HCT116 (cell line): ENCODE results near the gene FAM47B. TPM values are rescaled to one million over a fixed set of nuclear protein-coding genes. Genes with fewer than 3 reads are reported as not detected.

Experiments
- ATAC-seq: fragments of 200-7000 bp; cut with Tn5 transposase; 2 replicates; pipeline ENCODE4 v1.9.1; 2020; ENCODE audit warnings: mild to moderate bottlenecking, moderate library complexity
- BruUV-seq: library from RNA; stranded (reverse); fragments of 400-500 nt; replicated peaks from 2 replicates; lab custom pipeline; 2021; lab: Mats Ljungman, UMichigan
- CTCF ChIA-PET: fragments of 300-600 bp; sonication (Branson Sonifier 250); formaldehyde crosslinking; loops from one replicate; lab custom pipeline; 2021; ENCODE audit warnings: antibody characterized with exemption; lab: Charles Lee
- POLR2A ChIA-PET: fragments of 300-600, 350-600 bp; sonication (Branson Sonifier 250); formaldehyde crosslinking; loops from one replicate; lab custom pipeline; 2021; ENCODE audit warnings: antibody characterized with exemption; lab: Charles Lee
- RAD21 ChIA-PET, 2 experiments: fragments of 300-600 bp; sonication (Branson Sonifier 250); formaldehyde crosslinking; loops; one replicate each; lab custom pipeline; 2023; ENCODE audit warnings: low total read pairs in 2 of 2; ENCODE audit not compliant: uncharacterized antibody in 2 of 2, unreplicated experiment in 2 of 2, low non-redundant PET in 1 of 2; lab: Charles Lee
- DNase-seq: peaks from one replicate; pipeline ENCODE4 v3.0.0-alpha.2; 2010; ENCODE audit warnings: low read depth, low spot score
- H2AFZ ChIP-seq: fragments of 200-600 bp; shearing (Covaris generic), sonication (generic); 2 replicates; pipeline ENCODE4 v1.6.1; 2017; ENCODE audit warnings: low read depth, mixed run types, mixed read lengths, antibody characterized with exemption, low read length; ENCODE audit not compliant: poor library complexity, severe bottlenecking
- H3K27ac ChIP-seq: 2 replicates; pipeline ENCODE4 v1.5.1; 2012; ENCODE audit warnings: low read depth, low read length
- H3K27me3 ChIP-seq: fragments of 200-600 bp; sonication (generic); 2 replicates; pipeline ENCODE4 v1.6.1; 2016; ENCODE audit warnings: mixed run types, low read length, mixed read lengths; ENCODE audit not compliant: insufficient read depth
- H3K36me3 ChIP-seq, 2 experiments: fragments of 200-500 bp in 1 of 2; fragments of 200-600 bp in 1 of 2; sonication (Bioruptor generic) in 1 of 2; sonication (generic) in 1 of 2; 2 replicates each; pipeline versions ENCODE4 v1.5.1 to v1.6.1; 2014 to 2016; ENCODE audit warnings: low read length in 2 of 2, inconsistent platforms in 1 of 2, mixed read lengths in 1 of 2, mixed run types in 1 of 2; ENCODE audit not compliant: insufficient read depth in 2 of 2, control insufficient read depth in 1 of 2
- H3K4me1 ChIP-seq, 2 experiments: fragments of 200-600 bp in 1 of 2; sonication (generic) in 1 of 2; 2 replicates each; pipeline versions ENCODE4 v1.5.1 to v1.6.1; 2012 to 2017; ENCODE audit warnings: low read length in 2 of 2, inconsistent platforms in 1 of 2, mild to moderate bottlenecking in 1 of 2, mixed read lengths in 1 of 2, mixed run types in 1 of 2, moderate library complexity in 1 of 2; ENCODE audit not compliant: insufficient read depth in 2 of 2, control insufficient read depth in 1 of 2
- H3K4me2 ChIP-seq: fragments of 200-600 bp; sonication (generic); 2 replicates; pipeline ENCODE4 v1.6.1; 2017; ENCODE audit warnings: mixed run types, low read length, mixed read lengths
- H3K4me3 ChIP-seq, 2 experiments: fragments of 200-600 bp in 1 of 2; sonication (generic) in 1 of 2; replicated peaks in 1 of 2; 2 replicates each; pipeline ENCODE4 v1.5.1; 2011 to 2016; ENCODE audit warnings: low read length in 2 of 2, control low read depth in 1 of 2, low read depth in 1 of 2, mild to moderate bottlenecking in 1 of 2, mixed read lengths in 1 of 2, mixed run types in 1 of 2
- H3K79me2 ChIP-seq: fragments of 200-600 bp; sonication (generic); 2 replicates; pipeline ENCODE4 v1.6.1; 2017; ENCODE audit warnings: mild to moderate bottlenecking, mixed run types, low read length, moderate library complexity, mixed read lengths; ENCODE audit not compliant: insufficient read depth
- H3K9ac ChIP-seq: fragments of 200-600 bp; sonication (generic); 2 replicates; pipeline ENCODE4 v1.6.1; 2016; ENCODE audit warnings: low read length, mixed read lengths
- H3K9me2 ChIP-seq: fragments of 200-600 bp; sonication (generic), shearing (Covaris generic); 2 replicates; pipeline ENCODE4 v1.6.1; 2017; ENCODE audit warnings: mixed run types, mild to moderate bottlenecking, moderate library complexity; ENCODE audit not compliant: insufficient read depth
- H3K9me3 ChIP-seq, 2 experiments: fragments of 200-500 bp in 1 of 2; fragments of 200-600 bp in 1 of 2; sonication (Bioruptor generic) in 1 of 2; sonication (generic) in 1 of 2; 2 replicates each; pipeline ENCODE4 v1.6.1; 2014 to 2017; ENCODE audit warnings: low read length in 2 of 2, mixed read lengths in 2 of 2, inconsistent platforms in 1 of 2, low read depth in 1 of 2, mild to moderate bottlenecking in 1 of 2, mixed run types in 1 of 2, moderate library complexity in 1 of 2; ENCODE audit not compliant: control insufficient read depth in 1 of 2, insufficient read depth in 1 of 2
- H4K20me1 ChIP-seq: fragments of 200-600 bp; sonication (generic), shearing (Covaris generic); 2 replicates; pipeline ENCODE4 v1.6.1; 2017; ENCODE audit warnings: mixed run types, mild to moderate bottlenecking, moderate library complexity; ENCODE audit not compliant: insufficient read depth
- CBX3 ChIP-seq: IDR thresholded peaks from 2 replicates; pipeline ENCODE4 v1.6.1; 2012; ENCODE audit warnings: low read depth
- CEBPB ChIP-seq: IDR thresholded peaks from 2 replicates; pipeline ENCODE4 v1.6.1; 2012; ENCODE audit warnings: low read depth
- ELF1 ChIP-seq: IDR thresholded peaks from 2 replicates; pipeline ENCODE4 v1.6.1; 2012; ENCODE audit warnings: low read depth, borderline replicate concordance
- EZH2 ChIP-seq: fragments of 200-600 bp; sonication (generic); IDR thresholded peaks from 2 replicates; pipeline ENCODE4 v1.6.1; 2017; ENCODE audit warnings: antibody characterized with exemption, mixed run types
- EZH2phosphoT487 ChIP-seq: fragments of 200-600 bp; IDR thresholded peaks from 2 replicates; pipeline ENCODE4 v1.6.1; 2018; ENCODE audit warnings: antibody characterized with exemption, borderline replicate concordance
- FOSL1 ChIP-seq: IDR thresholded peaks from 2 replicates; pipeline ENCODE4 v1.6.1; 2012; ENCODE audit warnings: low read depth
- POLR2A ChIP-seq: IDR thresholded peaks from 2 replicates; pipeline ENCODE4 v1.7.0; 2011; ENCODE audit warnings: borderline replicate concordance; ENCODE audit not compliant: insufficient read depth, insufficient read length; ENCODE audit errors: extremely low read depth
- POLR2AphosphoS5 ChIP-seq: IDR thresholded peaks from 2 replicates; pipeline ENCODE4 v1.6.1; 2011; ENCODE audit warnings: mild to moderate bottlenecking, low read depth, low read length, moderate library complexity
- SRF ChIP-seq: IDR thresholded peaks from 2 replicates; pipeline ENCODE4 v1.6.1; 2012; ENCODE audit warnings: low read depth
- intact Hi-C: fragments of 100-400 bp; cut with micrococcal nuclease; formaldehyde crosslinking; loops from 2 replicates; pipeline ENCODE4 v1.10.0; 2022
- total RNA-seq: library from RNA; stranded (reverse); gene quantifications from one replicate; pipeline ENCODE4 v1.2.1, GENCODE V29; 2021; ENCODE audit not compliant: unreplicated experiment
- TF ChIP-seq, protein P1 (sequence below), 3 experiments: fragments of 200-600 bp in 1 of 3; sonication (generic) in 1 of 3; IDR thresholded peaks in 2 of 3; conservative IDR thresholded peaks in 1 of 3; 2 replicates each; pipeline ENCODE4 v1.5.1; 2012 to 2017; ENCODE audit warnings: low read depth in 2 of 3, low read length in 2 of 3, antibody characterized with exemption in 1 of 3, borderline replicate concordance in 1 of 3, control low read depth in 1 of 3, mild to moderate bottlenecking in 1 of 3, mixed read lengths in 1 of 3, mixed run types in 1 of 3, moderate library complexity in 1 of 3; ENCODE audit not compliant: insufficient read depth in 1 of 3
- TF ChIP-seq, protein P2 (sequence below): IDR thresholded peaks from 2 replicates; pipeline ENCODE4 v1.6.1; 2012

The FAM47B gene
- total RNA-seq, 1 experiment from 2014 or later = not detected

DNA sequence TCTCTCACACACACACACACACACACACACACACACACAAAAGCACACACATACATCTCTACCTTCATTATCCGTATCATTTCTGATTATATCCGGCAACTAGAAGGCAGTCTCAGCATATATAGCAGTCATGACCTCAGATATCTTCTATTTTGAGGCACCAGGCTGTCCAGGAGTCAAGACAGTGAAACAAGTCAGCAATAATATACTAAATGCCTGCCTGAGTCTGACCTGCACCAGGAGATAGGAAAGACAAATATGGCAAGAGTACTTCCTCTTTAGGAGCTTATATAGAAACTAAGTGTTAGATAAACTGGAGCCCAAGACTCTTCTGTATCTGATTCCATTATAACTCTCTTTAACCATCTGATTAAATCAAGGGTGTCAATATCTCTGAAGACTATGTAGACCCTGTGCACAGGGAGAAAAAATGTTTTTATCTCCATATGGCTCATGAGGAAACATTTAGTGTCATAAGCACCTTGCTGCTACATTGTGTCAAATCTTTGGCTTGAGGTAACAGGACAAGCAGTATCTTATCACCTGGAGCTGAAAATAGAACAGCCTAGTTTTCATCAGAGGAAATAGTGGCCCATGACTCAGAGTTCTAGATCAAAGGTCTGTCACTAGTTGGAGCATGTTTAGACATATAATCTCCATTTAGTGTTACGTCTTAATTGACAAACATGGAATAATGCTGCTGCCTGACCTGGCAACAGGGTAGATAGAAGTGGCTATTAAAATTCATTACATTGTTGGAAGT lies 27.0 kb upstream of the FAM47B start:
- Histone ChIP-seq H3K4me3 (no peak overlapping the region), H2AFZ (no peak overlapping the region), H3K4me2 (no peak overlapping the region), H3K36me3 (no peaks in the 10 kb centered on the region), H3K4me1 (no peaks in the 10 kb centered on the region), H3K79me2 (no peaks in the 10 kb centered on the region), H3K27me3 (no peaks in the 10 kb centered on the region), H3K27ac (no peak overlapping the region), H3K9me2 (no peaks in the 10 kb centered on the region), H3K9ac (no peak overlapping the region), H4K20me1 (no peaks in the 10 kb centered on the region), H3K9me3 (no peaks in the 10 kb centered on the region; a peak in 1 of 4 replicates)
- intact Hi-C loops = no loop called here
- ATAC-seq (no peak), DNase-seq (no peak)
- CTCF ChIA-PET = no interaction called here
- POLR2A ChIA-PET = no interaction called here
- RAD21 ChIA-PET = no interaction called here
- BruUV-seq = no TSS peak
- TF ChIP-seq, protein P1, sequence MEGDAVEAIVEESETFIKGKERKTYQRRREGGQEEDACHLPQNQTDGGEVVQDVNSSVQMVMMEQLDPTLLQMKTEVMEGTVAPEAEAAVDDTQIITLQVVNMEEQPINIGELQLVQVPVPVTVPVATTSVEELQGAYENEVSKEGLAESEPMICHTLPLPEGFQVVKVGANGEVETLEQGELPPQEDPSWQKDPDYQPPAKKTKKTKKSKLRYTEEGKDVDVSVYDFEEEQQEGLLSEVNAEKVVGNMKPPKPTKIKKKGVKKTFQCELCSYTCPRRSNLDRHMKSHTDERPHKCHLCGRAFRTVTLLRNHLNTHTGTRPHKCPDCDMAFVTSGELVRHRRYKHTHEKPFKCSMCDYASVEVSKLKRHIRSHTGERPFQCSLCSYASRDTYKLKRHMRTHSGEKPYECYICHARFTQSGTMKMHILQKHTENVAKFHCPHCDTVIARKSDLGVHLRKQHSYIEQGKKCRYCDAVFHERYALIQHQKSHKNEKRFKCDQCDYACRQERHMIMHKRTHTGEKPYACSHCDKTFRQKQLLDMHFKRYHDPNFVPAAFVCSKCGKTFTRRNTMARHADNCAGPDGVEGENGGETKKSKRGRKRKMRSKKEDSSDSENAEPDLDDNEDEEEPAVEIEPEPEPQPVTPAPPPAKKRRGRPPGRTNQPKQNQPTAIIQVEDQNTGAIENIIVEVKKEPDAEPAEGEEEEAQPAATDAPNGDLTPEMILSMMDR (IDR thresholded peaks at IDR 0.05 in 2 of 3, conservative IDR thresholded peaks at IDR 0.05 in 1 of 3; ENCODE audit: borderline replicate concordance in 1 of 3, insufficient read depth in 1 of 3, low read depth in 2 of 3, low read length in 2 of 3) = no peak
- TF ChIP-seq CBX3 (no peak), POLR2AphosphoS5 (no peak), FOSL1 (no peak), ELF1 (no peak)
- TF ChIP-seq, protein P2, sequence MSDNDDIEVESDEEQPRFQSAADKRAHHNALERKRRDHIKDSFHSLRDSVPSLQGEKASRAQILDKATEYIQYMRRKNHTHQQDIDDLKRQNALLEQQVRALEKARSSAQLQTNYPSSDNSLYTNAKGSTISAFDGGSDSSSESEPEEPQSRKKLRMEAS = no peak

DNA sequence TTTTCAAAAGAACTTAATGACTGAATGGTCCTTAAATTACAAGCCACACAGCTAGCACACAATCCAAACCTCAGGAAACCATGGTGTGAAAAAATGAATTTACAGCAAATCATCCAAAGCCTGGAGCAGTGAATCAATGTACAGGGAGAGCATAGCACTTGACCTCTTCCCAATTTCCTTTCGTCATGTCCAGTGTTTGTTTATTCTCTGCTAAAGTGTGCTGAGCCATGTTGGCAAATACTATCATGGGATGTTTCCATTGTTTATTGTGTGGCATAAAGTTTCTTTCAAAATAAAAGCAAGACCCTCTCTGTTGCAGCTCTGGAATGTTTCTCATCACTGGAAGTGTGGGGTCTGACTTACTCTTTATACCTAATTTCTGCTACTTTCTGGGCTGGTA lies 25.4 kb upstream of the FAM47B start:
- H4K20me1 ChIP-seq = no peaks in the 10 kb centered on the region
- POLR2A ChIA-PET = no interaction called here
- no peak overlapping the region for H3K27ac ChIP-seq
- no peaks in the 10 kb centered on the region; a peak in 1 of 4 replicates for H3K9me3 ChIP-seq
- H3K4me3 ChIP-seq = no peak overlapping the region
- no peaks in the 10 kb centered on the region for H3K79me2 ChIP-seq
- no peak for DNase-seq
- H2AFZ ChIP-seq = no peak overlapping the region
- no peaks in the 10 kb centered on the region for H3K36me3 ChIP-seq
- RAD21 ChIA-PET = no interaction called here
- H3K4me2 ChIP-seq = no peak overlapping the region
- H3K27me3 ChIP-seq = no peaks in the 10 kb centered on the region
- BruUV-seq = no TSS peak
- ATAC-seq = no peak
- no peak overlapping the region for H3K9ac ChIP-seq
- CTCF ChIA-PET = no interaction called here
- no peaks in the 10 kb centered on the region for H3K9me2 ChIP-seq
- intact Hi-C loops = no loop called here
- no peaks in the 10 kb centered on the region for H3K4me1 ChIP-seq
- no peak for TF ChIP-seq POLR2A
- TF ChIP-seq, protein P2 = no peak
- TF ChIP-seq CEBPB = no peak
- TF ChIP-seq, protein P1 (IDR thresholded peaks at IDR 0.05 in 2 of 3, conservative IDR thresholded peaks at IDR 0.05 in 1 of 3; ENCODE audit: borderline replicate concordance in 1 of 3, insufficient read depth in 1 of 3, low read depth in 2 of 3, low read length in 2 of 3) = no peak
- no peak for TF ChIP-seq POLR2AphosphoS5
- no peak for TF ChIP-seq EZH2phosphoT487
- no peak for TF ChIP-seq EZH2
- TF ChIP-seq SRF = no peak
